Measurements from ENCODE around the gene UBE2R2. TPM values are rescaled to one million over a fixed set of nuclear protein-coding genes. Genes with fewer than 3 reads are reported as not detected.

UBE2R2 gene
- total RNA-seq, 2 donors from 2014 or later: 66.4 to 74.4 TPM

DNA sequence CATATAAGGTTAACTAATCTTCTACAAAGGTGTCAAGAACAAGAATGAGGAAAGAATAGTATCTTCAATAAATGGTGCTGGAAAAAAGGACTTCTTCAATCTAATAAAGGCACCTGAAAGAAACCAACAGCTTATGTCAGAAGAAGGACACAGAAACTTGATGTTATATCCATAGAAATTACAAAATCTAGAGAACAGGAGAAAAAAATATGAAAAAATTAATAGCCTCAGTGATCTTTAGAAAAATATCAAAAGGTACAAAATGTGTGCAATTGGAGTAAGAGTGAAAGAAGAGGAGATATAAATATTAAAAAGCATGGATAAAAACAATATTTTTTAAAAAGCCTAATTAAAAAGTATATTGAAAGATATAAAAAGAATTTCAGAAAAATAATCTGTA, 40.4 kb upstream of the UBE2R2 start:
- H3K9ac ChIP-seq (ENCODE audit: extremely low read depth, low read length, poor library complexity, severe bottlenecking): no peak overlapping the region
- H3K36me3 Mint-ChIP-seq (ENCODE audit: low read depth): no peaks in the 10 kb centered on the region
- no peak overlapping the region for H3K27ac ChIP-seq (ENCODE audit: low read depth, low read length)
- DNase-seq: no peak
- no peaks in the 10 kb centered on the region for H3K4me1 ChIP-seq (ENCODE audit: control insufficient read depth, insufficient read depth, low read length)
- peak overlapping the region; percentile 59 for H3K4me3 Mint-ChIP-seq
- H3K27me3 ChIP-seq (ENCODE audit: control insufficient read depth, insufficient read depth, low read length, poor library complexity, severe bottlenecking): no peaks in the 10 kb centered on the region
- no peaks in the 10 kb centered on the region for H3K27me3 Mint-ChIP-seq (ENCODE audit: insufficient read depth)
- H3K4me3 ChIP-seq (ENCODE audit: low read length): no peak overlapping the region
- no peaks in the 10 kb centered on the region for H3K36me3 ChIP-seq (ENCODE audit: control insufficient read depth, insufficient read depth, low read length)
- H3K9me3 Mint-ChIP-seq: no peaks in the 10 kb centered on the region
- peaks cover 5% of the 10 kb centered on the region for H3K4me1 Mint-ChIP-seq
- H3K9me3 ChIP-seq (ENCODE audit: control insufficient read depth, low read length): no peaks in the 10 kb centered on the region
- H3K27ac Mint-ChIP-seq: no peak overlapping the region
- TF ChIP-seq CTCF (conservative IDR thresholded peaks at IDR 0.05): no peak

GRCh38 chr9:33778700-33779351, 38.1 kb upstream of the UBE2R2 start:
- no peaks in the 10 kb centered on the region for H3K9me3 ChIP-seq (ENCODE audit: control insufficient read depth, low read length)
- no peak overlapping the region for H3K4me3 Mint-ChIP-seq
- no peaks in the 10 kb centered on the region for H3K36me3 Mint-ChIP-seq (ENCODE audit: low read depth)
- H3K4me3 ChIP-seq (ENCODE audit: low read length): no peak overlapping the region
- TF ChIP-seq CTCF (conservative IDR thresholded peaks at IDR 0.05): peak; percentile 89
- no peak overlapping the region for H3K27ac Mint-ChIP-seq
- no peaks in the 10 kb centered on the region for H3K27me3 ChIP-seq (ENCODE audit: control insufficient read depth, insufficient read depth, low read length, poor library complexity, severe bottlenecking)
- WGBS, 2 experiments (ENCODE audit: insufficient coverage in 1 of 2, insufficient read length in 1 of 2): 20% methylated on average over 5 to 6 of the region's 6 CpGs
- H3K27ac ChIP-seq (ENCODE audit: low read depth, low read length): no peak overlapping the region
- no peaks in the 10 kb centered on the region for H3K36me3 ChIP-seq (ENCODE audit: control insufficient read depth, insufficient read depth, low read length)
- no peak overlapping the region for H3K9ac ChIP-seq (ENCODE audit: extremely low read depth, low read length, poor library complexity, severe bottlenecking)
- no peaks in the 10 kb centered on the region for H3K4me1 ChIP-seq (ENCODE audit: control insufficient read depth, insufficient read depth, low read length)
- H3K9me3 Mint-ChIP-seq: no peaks in the 10 kb centered on the region
- no peaks in the 10 kb centered on the region for H3K27me3 Mint-ChIP-seq (ENCODE audit: insufficient read depth)
- peaks cover 2% of the 10 kb centered on the region for H3K4me1 Mint-ChIP-seq
- peak; percentile 77 for DNase-seq

- TF ChIP-seq CTCF (conservative IDR thresholded peaks at IDR 0.05): no peak
- Histone ChIP-seq H3K27me3 (ENCODE audit: control insufficient read depth, insufficient read depth, low read length, poor library complexity, severe bottlenecking) (no peaks in the 10 kb centered on the region), H3K27ac (ENCODE audit: low read depth, low read length) (no peak overlapping the region), H3K4me3 (ENCODE audit: low read length) (no peak overlapping the region), H3K9ac (ENCODE audit: extremely low read depth, low read length, poor library complexity, severe bottlenecking) (no peak overlapping the region), H3K9me3 (ENCODE audit: control insufficient read depth, low read length) (no peaks in the 10 kb centered on the region), H3K4me1 (ENCODE audit: control insufficient read depth, insufficient read depth, low read length) (no peaks in the 10 kb centered on the region), H3K36me3 (ENCODE audit: control insufficient read depth, insufficient read depth, low read length) (no peaks in the 10 kb centered on the region)
- Mint-ChIP-seq H3K9me3 (no peaks in the 10 kb centered on the region), H3K4me3 (no peak overlapping the region), H3K27ac (no peak overlapping the region), H3K27me3 (ENCODE audit: insufficient read depth) (no peaks in the 10 kb centered on the region), H3K36me3 (ENCODE audit: low read depth) (no peaks in the 10 kb centered on the region), H3K4me1 (peaks cover 2% of the 10 kb centered on the region)
- DNase-seq: no peak
Observed at GRCh38 chr9:33780276-33780675, 36.7 kb upstream of the UBE2R2 start.
